Middle frontal gyrus (tissue), 1 donor: ENCODE data around the gene DRG2.

ENCODE experiments used
- DNase-seq: peaks from one replicate; pipeline ENCODE4 v3.0.0-alpha.2; 2015; ENCODE audit warnings: low spot score; ENCODE audit errors: extremely low spot score

Gene DRG2

DNA sequence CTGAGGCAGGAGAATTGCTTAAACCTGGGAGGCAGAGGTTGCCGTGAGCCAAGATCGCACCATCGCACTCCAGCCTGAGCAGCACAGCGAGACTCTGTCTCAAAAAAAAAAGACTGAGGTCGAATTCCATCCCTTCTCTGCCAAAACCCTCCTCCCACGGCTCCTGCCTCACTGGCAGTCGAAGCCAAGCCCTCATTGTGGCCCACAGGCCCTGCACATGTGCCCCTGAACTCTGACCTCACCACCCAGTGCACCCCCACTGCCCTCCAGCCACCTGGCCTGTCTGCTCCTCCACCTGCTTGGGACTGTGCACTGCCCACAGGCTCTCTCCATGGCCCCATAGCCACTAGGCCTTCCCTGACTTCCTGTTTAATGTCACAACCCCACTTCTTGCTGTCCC is 27.8 kb downstream of the DRG2 start:
- no peak for DNase-seq

DNA sequence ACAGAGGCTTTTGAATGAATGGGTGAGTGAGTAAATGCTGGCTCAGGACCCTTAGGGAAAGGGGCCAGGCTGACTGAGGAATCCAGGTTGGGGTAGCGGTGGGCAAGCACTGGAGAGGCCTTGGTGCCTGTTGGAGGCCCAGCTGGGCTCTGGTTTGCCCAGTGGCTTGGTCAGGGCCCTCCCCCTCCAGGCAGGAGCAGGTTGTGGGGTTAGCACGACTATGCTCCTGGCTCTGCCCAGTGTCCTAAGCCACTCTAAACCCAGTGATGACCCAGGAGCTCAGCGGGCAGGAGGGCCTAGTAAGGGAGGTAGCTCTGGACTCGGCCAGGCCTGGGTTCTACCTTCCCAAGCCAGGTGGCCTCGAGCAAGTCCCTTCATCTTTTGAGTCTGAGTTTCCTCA is 28.3 kb downstream of the DRG2 start:
- DNase-seq = no peak

GRCh38 chr17:18117533-18117932 is 29.8 kb downstream of the DRG2 start:
- no peak for DNase-seq

DNA sequence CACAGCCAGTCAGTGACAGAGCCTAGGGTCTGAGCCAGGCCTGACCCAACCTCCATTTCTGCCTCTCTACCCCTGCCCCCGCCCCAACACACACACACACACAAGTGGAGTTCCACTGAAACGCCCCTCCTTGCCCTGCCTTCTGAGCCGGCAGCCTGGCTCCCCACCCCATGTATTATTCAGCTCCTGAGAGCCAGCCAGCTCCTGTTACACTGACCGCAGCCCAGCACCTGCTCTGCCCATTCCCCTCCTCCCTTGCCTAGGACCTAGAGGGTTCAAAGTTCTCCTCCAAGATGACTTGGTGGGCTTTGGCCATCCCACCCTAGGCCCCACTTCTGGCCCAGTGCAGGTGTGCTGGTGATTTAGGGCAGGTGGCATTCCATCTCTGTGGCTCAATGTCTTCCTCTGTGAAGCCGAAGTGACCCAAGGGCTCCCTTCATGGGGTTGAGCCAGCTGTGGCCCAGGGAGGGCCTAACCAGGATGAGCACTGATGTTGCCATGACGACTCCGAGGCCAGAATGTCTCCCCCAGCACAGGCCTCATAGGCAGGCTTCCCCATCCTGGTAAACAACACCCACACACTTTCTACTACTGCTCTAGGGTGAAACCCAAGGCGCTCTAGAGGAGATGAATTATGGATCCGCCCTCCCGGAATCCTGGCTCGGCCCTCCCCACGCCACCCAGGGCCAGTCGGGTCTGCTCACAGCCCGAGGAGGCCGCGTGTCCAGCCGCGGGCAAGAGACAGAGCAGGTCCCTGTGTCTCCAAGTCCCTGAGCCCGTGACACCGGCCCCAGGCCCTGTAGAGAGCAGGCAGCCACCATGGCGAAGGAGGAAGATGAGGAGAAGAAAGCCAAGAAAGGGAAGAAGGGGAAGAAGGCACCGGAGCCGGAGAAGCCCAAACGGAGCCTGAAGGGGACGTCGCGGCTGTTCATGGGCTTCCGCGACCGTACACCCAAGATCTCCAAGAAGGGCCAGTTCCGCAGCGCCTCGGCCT is 30.5 kb downstream of the DRG2 start:
- DNase-seq = no peak

DNA sequence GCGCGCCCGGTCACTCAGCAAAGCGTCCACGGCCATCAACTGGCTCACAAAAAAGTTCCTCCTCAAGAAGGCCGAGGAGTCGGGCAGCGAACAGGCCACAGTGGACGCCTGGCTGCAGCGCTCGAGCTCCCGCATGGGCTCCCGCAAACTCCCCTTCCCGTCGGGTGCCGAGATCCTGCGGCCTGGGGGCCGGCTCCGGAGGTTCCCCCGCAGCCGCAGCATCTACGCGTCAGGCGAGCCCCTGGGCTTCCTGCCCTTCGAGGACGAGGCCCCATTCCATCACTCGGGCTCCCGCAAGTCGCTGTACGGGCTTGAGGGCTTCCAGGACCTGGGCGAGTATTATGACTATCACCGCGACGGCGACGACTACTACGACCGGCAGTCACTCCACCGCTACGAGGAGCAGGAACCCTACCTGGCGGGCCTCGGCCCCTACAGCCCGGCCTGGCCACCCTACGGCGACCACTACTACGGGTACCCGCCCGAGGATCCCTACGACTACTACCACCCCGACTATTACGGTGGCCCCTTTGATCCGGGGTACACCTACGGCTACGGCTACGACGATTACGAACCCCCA is 31.5 kb downstream of the DRG2 start:
- no peak for DNase-seq

- DNase-seq = no peak
Observed at GRCh38 chr17:18119938-18120337, 32.2 kb downstream of the DRG2 start.

GRCh38 chr17:18120461-18121017 is 32.8 kb downstream of the DRG2 start:
- no peak for DNase-seq

DNA sequence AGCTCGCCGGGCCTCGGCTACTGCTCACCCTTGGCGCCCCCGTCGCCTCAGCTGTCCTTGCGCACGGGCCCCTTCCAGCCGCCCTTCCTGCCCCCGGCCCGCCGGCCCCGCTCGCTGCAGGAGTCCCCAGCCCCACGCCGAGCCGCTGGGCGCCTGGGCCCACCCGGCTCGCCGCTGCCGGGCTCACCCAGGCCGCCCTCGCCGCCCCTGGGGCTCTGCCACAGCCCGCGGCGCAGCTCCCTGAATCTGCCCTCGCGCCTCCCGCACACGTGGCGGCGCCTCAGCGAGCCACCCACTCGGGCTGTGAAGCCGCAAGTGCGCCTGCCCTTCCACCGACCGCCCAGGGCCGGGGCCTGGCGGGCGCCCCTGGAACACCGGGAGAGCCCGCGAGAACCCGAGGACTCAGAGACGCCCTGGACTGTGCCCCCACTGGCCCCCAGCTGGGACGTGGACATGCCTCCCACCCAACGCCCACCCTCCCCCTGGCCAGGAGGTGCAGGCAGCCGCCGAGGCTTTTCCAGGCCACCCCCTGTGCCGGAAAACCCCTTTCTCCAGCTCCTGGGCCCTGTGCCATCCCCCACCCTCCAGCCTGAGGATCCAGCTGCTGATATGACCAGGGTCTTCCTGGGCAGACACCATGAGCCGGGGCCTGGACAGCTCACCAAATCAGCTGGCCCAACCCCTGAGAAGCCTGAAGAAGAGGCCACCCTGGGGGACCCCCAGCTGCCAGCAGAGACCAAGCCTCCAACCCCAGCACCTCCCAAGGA is 33.6 kb downstream of the DRG2 start:
- DNase-seq = no peak

DNA sequence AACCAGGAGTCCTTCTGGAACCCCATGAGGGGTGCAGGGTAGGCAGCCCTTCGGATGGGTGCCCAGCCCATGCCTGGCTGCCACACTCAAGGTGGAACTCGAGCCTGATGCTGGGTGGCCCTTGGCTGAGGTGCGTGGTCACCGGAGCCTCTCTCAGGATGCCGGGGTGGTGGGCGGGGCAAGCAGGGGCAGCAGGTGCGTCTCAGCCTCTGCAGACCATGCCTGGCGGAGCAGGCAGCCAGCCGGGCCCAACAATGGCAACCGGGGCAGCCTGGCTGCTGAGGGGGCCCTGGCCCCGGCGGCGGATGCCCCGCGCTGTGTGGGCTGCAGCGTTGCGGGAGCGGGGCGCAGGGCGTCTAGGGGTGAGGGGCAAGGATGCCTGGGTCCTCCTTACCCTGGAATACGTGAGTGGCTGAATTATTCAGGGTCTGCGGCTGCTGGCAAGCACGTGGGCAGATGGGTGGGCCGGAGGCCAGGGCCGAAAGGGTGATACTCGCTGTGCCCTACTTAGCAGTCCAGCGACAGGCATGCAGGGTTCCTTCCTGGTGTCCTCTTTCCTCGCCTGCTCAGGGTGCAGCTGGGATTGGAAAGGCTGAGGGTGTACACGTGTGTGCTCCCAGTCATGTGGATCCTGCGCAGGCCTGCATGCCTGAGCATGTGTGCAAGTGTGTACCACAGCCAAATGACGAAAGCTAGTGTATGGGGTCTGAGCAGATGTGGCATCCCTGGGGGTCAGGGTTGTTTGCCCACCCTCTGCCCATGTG is 35.4 kb downstream of the DRG2 start:
- no peak for DNase-seq

DNA sequence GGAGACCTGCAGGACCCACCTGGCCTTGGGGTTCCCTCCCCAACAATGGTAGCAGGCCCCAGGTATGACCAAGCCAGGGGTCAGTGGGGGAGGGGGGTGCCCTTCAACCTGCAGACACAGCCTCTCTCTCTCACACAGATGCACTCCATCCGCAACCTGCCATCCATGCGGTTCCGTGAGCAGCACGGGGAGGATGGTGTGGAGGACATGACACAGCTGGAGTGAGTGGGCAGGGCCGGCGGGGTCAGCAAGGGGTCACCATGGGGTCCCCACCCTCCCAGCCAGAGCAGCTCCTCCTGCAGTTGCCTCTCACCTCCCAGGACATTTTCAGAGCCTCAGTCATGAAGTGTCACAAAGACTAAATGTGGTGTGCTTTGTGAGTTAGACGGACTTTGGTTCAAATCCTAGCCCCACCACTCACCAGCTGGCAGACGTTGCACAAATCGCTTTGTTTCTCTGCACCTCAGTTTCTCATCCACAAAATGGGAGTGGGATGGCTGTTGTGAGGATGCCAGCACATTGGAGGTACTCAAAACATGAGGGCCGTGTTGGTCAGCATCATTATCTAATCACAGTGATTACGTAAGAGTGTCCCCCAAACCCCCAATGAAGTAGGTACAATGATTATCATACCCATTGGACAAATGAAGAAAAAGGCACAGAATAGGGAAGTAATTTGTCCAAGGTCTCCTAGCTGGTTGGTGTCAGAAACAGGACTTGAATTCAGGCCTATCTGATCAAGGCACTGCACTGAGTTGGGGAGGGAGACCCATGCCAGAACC is 36.8 kb downstream of the DRG2 start:
- DNase-seq = no peak

DNA sequence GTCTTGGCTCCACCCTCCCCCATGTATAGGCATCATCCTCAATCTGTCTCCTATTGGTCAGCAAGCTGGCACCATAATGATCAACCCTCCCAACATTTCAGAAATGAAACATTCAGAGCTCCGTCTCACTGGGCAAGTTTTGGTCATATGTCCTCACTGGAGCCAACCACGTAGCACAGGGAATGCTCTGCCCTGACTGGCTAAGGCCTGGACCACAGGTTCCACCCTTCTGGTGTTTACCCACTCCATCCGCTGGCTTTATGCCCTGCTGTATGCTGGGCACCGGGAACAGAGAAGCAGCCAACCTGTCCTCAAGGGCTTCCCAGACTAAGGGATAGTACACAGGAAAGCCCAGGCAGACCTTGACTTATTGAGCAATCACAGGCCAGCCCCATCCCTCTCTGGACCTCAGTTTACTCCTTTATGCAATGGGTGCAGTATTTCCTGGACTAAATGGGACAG is 41.3 kb downstream of the DRG2 start:
- DNase-seq = peak; percentile 47

- no peak for DNase-seq
Observed at GRCh38 chr17:18132711-18133110, 45.0 kb downstream of the DRG2 start.

- no peak for DNase-seq
Observed at GRCh38 chr17:18136357-18136756, 48.6 kb downstream of the DRG2 start.

GRCh38 chr17:18138065-18138749 is 50.5 kb downstream of the DRG2 start:
- DNase-seq = no peak

GRCh38 chr17:18139092-18139491 is 51.3 kb downstream of the DRG2 start:
- no peak for DNase-seq

DNA sequence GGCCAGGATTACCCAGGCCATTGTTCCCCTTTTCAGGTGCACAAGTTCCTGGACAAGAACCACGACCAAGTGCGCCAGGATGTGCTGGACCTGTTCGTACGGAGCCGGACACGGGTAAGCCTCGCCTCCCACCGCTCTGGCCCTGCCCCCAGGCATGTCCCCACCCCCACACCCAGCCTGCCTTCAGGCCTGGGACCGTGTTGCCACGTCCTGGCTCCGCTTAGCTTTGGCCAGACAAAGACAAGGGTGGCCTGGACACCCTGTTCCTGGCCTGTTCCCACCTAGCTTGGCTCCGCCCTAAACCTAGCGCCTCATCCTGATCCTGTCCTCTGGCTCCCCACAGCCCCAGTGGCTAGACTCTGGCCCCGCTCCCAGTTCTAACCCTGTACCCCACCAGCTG is 51.8 kb downstream of the DRG2 start:
- DNase-seq = no peak

DNA sequence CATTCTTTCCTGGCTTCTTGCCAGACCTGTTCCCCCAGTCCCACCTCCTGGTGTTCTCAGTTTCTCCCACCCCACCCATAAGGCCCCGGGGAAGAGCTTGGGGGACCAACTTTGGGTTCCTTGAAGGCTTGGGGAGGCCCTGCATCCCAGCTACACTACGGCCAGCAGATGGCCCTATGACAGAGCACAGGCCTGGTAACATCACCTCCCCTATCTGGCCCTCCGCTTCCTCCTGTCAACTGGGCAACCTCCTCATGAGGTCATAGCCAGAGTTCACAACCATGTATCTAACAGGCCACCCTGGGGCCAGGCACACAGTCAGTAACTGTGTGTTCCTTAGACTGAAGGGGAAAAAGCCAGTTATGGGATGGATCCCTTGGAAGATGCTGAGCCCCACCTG is 52.2 kb downstream of the DRG2 start:
- no peak for DNase-seq

GRCh38 chr17:18140648-18141047 is 52.9 kb downstream of the DRG2 start:
- DNase-seq = no peak

DNA sequence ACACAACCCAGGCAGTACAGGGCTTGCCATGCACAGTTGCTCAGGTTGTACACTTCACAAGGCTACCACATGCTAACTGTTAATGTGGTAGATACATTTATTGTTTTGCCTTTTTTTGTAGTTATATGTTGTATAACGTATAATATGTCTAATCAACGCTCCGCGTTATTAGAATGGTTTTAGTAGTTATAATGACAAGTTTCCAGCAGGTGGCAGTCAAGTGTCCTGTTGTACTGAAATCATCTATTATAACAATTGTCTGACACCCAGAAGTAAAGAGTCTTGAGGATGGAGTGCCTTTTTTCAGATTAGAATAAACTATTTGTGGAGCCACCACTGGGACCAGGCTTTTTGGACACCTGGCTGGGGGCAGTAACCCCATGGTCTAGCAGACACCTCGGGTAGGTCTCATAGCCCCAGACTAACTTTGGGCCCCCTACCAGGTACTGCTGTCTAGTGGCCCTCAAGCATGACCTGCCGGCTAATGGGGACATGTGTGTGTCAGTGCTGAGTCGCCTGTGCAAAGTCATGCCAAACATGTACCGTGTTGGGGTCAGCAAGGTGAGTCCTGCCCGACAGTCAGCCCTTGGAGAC is 53.6 kb downstream of the DRG2 start:
- peak; percentile 45 for DNase-seq
